Measurements from ENCODE around the gene PFDN4. TPM values are rescaled to one million over a fixed set of nuclear protein-coding genes. Genes with fewer than 3 reads are reported as not detected.

PFDN4 gene
- polyA plus RNA-seq (2013) = 157 and 160 TPM in 2 replicates

DNA sequence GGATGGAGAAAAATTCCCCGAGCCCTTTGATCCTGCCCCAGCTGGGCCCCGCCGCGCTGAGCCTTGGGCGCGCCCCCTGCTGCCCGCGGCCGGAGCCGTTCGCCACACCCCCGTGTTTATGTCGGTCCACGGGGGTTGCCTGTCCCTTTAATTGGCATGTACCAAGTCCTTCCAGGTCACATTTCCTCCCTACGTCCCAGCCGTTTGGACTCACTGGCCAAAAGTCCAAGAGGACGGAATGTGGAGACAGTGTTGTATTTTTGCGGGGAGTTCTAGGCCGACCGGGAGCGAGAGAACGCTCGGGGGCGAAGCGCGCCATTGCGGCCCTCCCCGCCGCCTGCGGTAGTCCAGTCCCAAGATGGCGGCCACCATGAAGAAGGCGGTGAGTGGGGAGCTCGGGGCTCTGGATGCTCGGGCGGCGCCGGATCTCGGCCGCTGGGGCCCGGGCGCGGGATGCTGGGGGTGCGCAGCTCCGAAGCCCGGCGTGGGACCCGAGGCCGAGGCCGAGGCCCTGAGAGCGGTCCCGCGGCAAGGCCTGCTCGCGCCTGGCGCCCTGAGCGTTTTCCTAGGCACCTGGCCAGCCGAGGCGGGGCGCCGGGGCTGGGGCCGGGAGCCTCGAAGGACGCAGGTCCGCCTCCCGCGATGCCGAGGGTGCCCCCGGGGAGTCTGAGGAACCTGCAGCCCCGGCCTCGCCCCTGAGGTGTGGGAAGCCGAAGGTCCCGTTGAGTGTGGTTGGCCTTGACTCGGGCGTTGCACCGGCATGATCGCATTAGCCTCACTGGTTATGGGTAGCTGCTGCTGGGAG lies at the start of gene PFDN4:
Gene PFDN4 (plus strand): TSS at position 345 of the 805 bp plus-strand sequence. CDS start 14 bp downstream, at position 359.
- Histone ChIP-seq H3K4me3 (ENCODE audit: low read depth, low read length) (peak within 1 kb of the TSS; percentile 94), H2BK120ac (ENCODE audit: insufficient read depth, low read length, poor library complexity) (peak within 1 kb of the TSS; percentile 100), H3K36me3 (ENCODE audit: control insufficient read depth in 1 of 2, insufficient read depth in 2 of 2, low read length in 2 of 2) (no peaks in the 10 kb centered on the region), H3K14ac (ENCODE audit: low read length) (peak within 1 kb of the TSS; percentile 99), H3K27ac (ENCODE audit: low read depth, low read length) (peak within 1 kb of the TSS; percentile 75), H3K18ac (ENCODE audit: low read length) (peak within 1 kb of the TSS; percentile 98), H3K23ac (ENCODE audit: low read length) (no peak within 1 kb of the TSS), H3K79me1 (ENCODE audit: low read length) (peaks cover 14% of the 10 kb centered on the region), H2BK5ac (ENCODE audit: low read depth, low read length, poor library complexity) (peak within 1 kb of the TSS; percentile 100), H2BK12ac (ENCODE audit: low read length) (peak within 1 kb of the TSS; percentile 81), H3K9ac (ENCODE audit: low read length) (peak within 1 kb of the TSS; percentile 89), H3K4me1 (ENCODE audit: control insufficient read depth in 1 of 2, insufficient read depth in 2 of 2, low read length in 2 of 2) (peaks cover 8 to 16% of the 10 kb centered on the region in 2 experiments), H3K27me3 (ENCODE audit: insufficient read depth, low read length) (no peaks in the 10 kb centered on the region), H4K8ac (ENCODE audit: low read depth, low read length) (peak within 1 kb of the TSS; percentile 95), H3K79me2 (ENCODE audit: control insufficient read depth, insufficient read depth, low read length, poor library complexity) (peaks cover 13% of the 10 kb centered on the region), H3K4ac (ENCODE audit: low read depth, low read length) (peak within 1 kb of the TSS; percentile 99), H3K9me3 (ENCODE audit: insufficient read depth, low read depth, low read length) (no peaks in the 10 kb centered on the region), H4K12ac (ENCODE audit: low read depth, low read length) (peak within 1 kb of the TSS; percentile 94), H2AK5ac (ENCODE audit: low read length) (peak within 1 kb of the TSS; percentile 92), H4K91ac (ENCODE audit: low read depth, low read length) (peak within 1 kb of the TSS; percentile 100), H3K4me2 (ENCODE audit: low read length) (peak within 1 kb of the TSS; percentile 61), H2AFZ (ENCODE audit: insufficient read depth, low read length, poor library complexity) (peak within 1 kb of the TSS; percentile 98)
- peak; percentile 84 to 92 for DNase-seq
- WGBS (ENCODE audit: extremely low coverage, insufficient coverage, insufficient read length) = no CpG with 5 or more reads among the region's 76 CpGs

- no peak overlapping the region for H3K18ac ChIP-seq (ENCODE audit: low read length)
- H2BK120ac ChIP-seq (ENCODE audit: insufficient read depth, low read length, poor library complexity) = no peak overlapping the region
- no peak overlapping the region for H4K12ac ChIP-seq (ENCODE audit: low read depth, low read length)
- no peak overlapping the region for H2AFZ ChIP-seq (ENCODE audit: insufficient read depth, low read length, poor library complexity)
- WGBS (ENCODE audit: extremely low coverage, insufficient coverage, insufficient read length) = no CpG with 5 or more reads among the region's 3 CpGs
- H3K9me3 ChIP-seq (ENCODE audit: insufficient read depth, low read depth, low read length) = no peaks in the 10 kb centered on the region
- no peak overlapping the region for H2BK5ac ChIP-seq (ENCODE audit: low read depth, low read length, poor library complexity)
- H3K27me3 ChIP-seq (ENCODE audit: insufficient read depth, low read length) = no peaks in the 10 kb centered on the region
- no peak overlapping the region for H3K14ac ChIP-seq (ENCODE audit: low read length)
- no peaks in the 10 kb centered on the region for H3K36me3 ChIP-seq (ENCODE audit: control insufficient read depth in 1 of 2, insufficient read depth in 2 of 2, low read length in 2 of 2)
- H2BK12ac ChIP-seq (ENCODE audit: low read length) = no peak overlapping the region
- no peak overlapping the region for H4K91ac ChIP-seq (ENCODE audit: low read depth, low read length)
- no peak overlapping the region for H3K4me3 ChIP-seq (ENCODE audit: low read depth, low read length)
- H3K79me2 ChIP-seq (ENCODE audit: control insufficient read depth, insufficient read depth, low read length, poor library complexity) = no peaks in the 10 kb centered on the region
- no peak for DNase-seq
- H3K23ac ChIP-seq (ENCODE audit: low read length) = no peak overlapping the region
- H3K27ac ChIP-seq (ENCODE audit: low read depth, low read length) = no peak overlapping the region
- no peaks in the 10 kb centered on the region for H3K79me1 ChIP-seq (ENCODE audit: low read length)
- no peak overlapping the region for H4K8ac ChIP-seq (ENCODE audit: low read depth, low read length)
- H3K4ac ChIP-seq (ENCODE audit: low read depth, low read length) = no peak overlapping the region
- H3K9ac ChIP-seq (ENCODE audit: low read length) = no peak overlapping the region
- H3K4me1 ChIP-seq (ENCODE audit: control insufficient read depth in 1 of 2, insufficient read depth in 2 of 2, low read length in 2 of 2) = no peaks in the 10 kb centered on the region
- no peak overlapping the region for H3K4me2 ChIP-seq (ENCODE audit: low read length)
- H2AK5ac ChIP-seq (ENCODE audit: low read length) = no peak overlapping the region
Measured at GRCh38 chr20:54158226-54158625, 49.7 kb upstream of the PFDN4 start.

GRCh38 chr20:54158856-54159418 lies 49.0 kb upstream of the PFDN4 start:
- no peak overlapping the region for H4K12ac ChIP-seq (ENCODE audit: low read depth, low read length)

GRCh38 chr20:54160065-54161007 lies 47.6 kb upstream of the PFDN4 start:
- Histone ChIP-seq H3K79me2 (ENCODE audit: control insufficient read depth, insufficient read depth, low read length, poor library complexity) (no peaks in the 10 kb centered on the region), H4K8ac (ENCODE audit: low read depth, low read length) (no peak overlapping the region), H3K4me2 (ENCODE audit: low read length) (no peak overlapping the region), H3K79me1 (ENCODE audit: low read length) (no peaks in the 10 kb centered on the region), H2BK12ac (ENCODE audit: low read length) (no peak overlapping the region), H2BK5ac (ENCODE audit: low read depth, low read length, poor library complexity) (no peak overlapping the region), H2AFZ (ENCODE audit: insufficient read depth, low read length, poor library complexity) (no peak overlapping the region), H3K27ac (ENCODE audit: low read depth, low read length) (no peak overlapping the region), H4K12ac (ENCODE audit: low read depth, low read length) (no peak overlapping the region), H2AK5ac (ENCODE audit: low read length) (no peak overlapping the region), H3K9ac (ENCODE audit: low read length) (no peak overlapping the region), H3K4me3 (ENCODE audit: low read depth, low read length) (no peak overlapping the region), H3K18ac (ENCODE audit: low read length) (no peak overlapping the region), H4K91ac (ENCODE audit: low read depth, low read length) (no peak overlapping the region), H3K36me3 (ENCODE audit: control insufficient read depth in 1 of 2, insufficient read depth in 2 of 2, low read length in 2 of 2) (peaks cover 0 to 3% of the 10 kb centered on the region in 2 experiments), H3K4ac (ENCODE audit: low read depth, low read length) (no peak overlapping the region), H3K4me1 (ENCODE audit: control insufficient read depth in 1 of 2, insufficient read depth in 2 of 2, low read length in 2 of 2) (no peaks in the 10 kb centered on the region), H3K23ac (ENCODE audit: low read length) (no peak overlapping the region), H2BK120ac (ENCODE audit: insufficient read depth, low read length, poor library complexity) (no peak overlapping the region), H3K27me3 (ENCODE audit: insufficient read depth, low read length) (no peaks in the 10 kb centered on the region), H3K9me3 (ENCODE audit: insufficient read depth, low read depth, low read length) (no peaks in the 10 kb centered on the region), H3K14ac (ENCODE audit: low read length) (no peak overlapping the region)
- no peak for DNase-seq
- no CpG with 5 or more reads among the region's 7 CpGs for WGBS (ENCODE audit: extremely low coverage, insufficient coverage, insufficient read length)

More at GRCh38 chr20:54158856-54159418, 49.0 kb upstream of the PFDN4 start:
- H2BK5ac ChIP-seq (ENCODE audit: low read depth, low read length, poor library complexity) = no peak overlapping the region
- H3K27me3 ChIP-seq (ENCODE audit: insufficient read depth, low read length) = no peaks in the 10 kb centered on the region
- no peaks in the 10 kb centered on the region for H3K79me2 ChIP-seq (ENCODE audit: control insufficient read depth, insufficient read depth, low read length, poor library complexity)
- no peak overlapping the region for H2AFZ ChIP-seq (ENCODE audit: insufficient read depth, low read length, poor library complexity)
- no peak overlapping the region for H3K14ac ChIP-seq (ENCODE audit: low read length)
- H4K91ac ChIP-seq (ENCODE audit: low read depth, low read length) = no peak overlapping the region
- H3K4ac ChIP-seq (ENCODE audit: low read depth, low read length) = no peak overlapping the region
- H3K4me1 ChIP-seq (ENCODE audit: control insufficient read depth in 1 of 2, insufficient read depth in 2 of 2, low read length in 2 of 2) = no peaks in the 10 kb centered on the region
- peaks cover 0 to 1% of the 10 kb centered on the region in 2 experiments for H3K36me3 ChIP-seq (ENCODE audit: control insufficient read depth in 1 of 2, insufficient read depth in 2 of 2, low read length in 2 of 2)
- no peak overlapping the region for H3K27ac ChIP-seq (ENCODE audit: low read depth, low read length)
- H3K4me2 ChIP-seq (ENCODE audit: low read length) = no peak overlapping the region
- H2AK5ac ChIP-seq (ENCODE audit: low read length) = no peak overlapping the region
- no peak overlapping the region for H3K9ac ChIP-seq (ENCODE audit: low read length)
- H3K79me1 ChIP-seq (ENCODE audit: low read length) = no peaks in the 10 kb centered on the region
- no peak overlapping the region for H3K18ac ChIP-seq (ENCODE audit: low read length)
- no peak overlapping the region for H2BK120ac ChIP-seq (ENCODE audit: insufficient read depth, low read length, poor library complexity)
- no CpG with 5 or more reads among the region's 8 CpGs for WGBS (ENCODE audit: extremely low coverage, insufficient coverage, insufficient read length)
- no peaks in the 10 kb centered on the region for H3K9me3 ChIP-seq (ENCODE audit: insufficient read depth, low read depth, low read length)
- no peak overlapping the region for H3K4me3 ChIP-seq (ENCODE audit: low read depth, low read length)
- DNase-seq = no peak
- H2BK12ac ChIP-seq (ENCODE audit: low read length) = no peak overlapping the region
- H4K8ac ChIP-seq (ENCODE audit: low read depth, low read length) = no peak overlapping the region
- H3K23ac ChIP-seq (ENCODE audit: low read length) = no peak overlapping the region

All from trophoblast cell (in vitro differentiated cells and primary cell).